GM12873 (cell line): ENCODE measurements around the gene PHF3.

Source experiments
- TF ChIP-seq, protein P1 (sequence below): IDR thresholded peaks from 2 replicates; pipeline ENCODE4 v1.5.1; 2012; ENCODE audit warnings: low read depth, mild to moderate bottlenecking, moderate library complexity, low read length, control low read depth; ENCODE audit not compliant: insufficient read depth; ENCODE audit errors: missing control alignments

PHF3 gene

DNA sequence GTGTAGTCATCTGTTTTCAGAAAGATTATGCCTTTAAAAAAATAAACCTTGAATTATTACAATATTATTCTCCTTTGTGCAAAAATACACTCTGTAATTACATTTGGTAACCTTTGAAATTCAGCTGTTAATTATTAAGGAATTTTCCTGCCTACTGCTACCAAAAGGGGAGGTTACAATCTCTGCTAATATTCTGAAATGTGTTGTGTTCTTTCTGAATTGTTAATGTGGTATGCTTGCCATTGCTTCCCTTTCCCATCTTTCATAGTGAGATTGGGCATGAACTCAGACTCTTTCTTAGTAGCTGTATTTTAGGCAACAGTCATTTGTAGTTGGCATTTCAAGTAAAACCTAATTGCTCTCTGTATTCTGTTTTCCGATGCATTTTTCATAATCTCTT is 73.0 kb downstream of the PHF3 start:
- TF ChIP-seq, protein P1, sequence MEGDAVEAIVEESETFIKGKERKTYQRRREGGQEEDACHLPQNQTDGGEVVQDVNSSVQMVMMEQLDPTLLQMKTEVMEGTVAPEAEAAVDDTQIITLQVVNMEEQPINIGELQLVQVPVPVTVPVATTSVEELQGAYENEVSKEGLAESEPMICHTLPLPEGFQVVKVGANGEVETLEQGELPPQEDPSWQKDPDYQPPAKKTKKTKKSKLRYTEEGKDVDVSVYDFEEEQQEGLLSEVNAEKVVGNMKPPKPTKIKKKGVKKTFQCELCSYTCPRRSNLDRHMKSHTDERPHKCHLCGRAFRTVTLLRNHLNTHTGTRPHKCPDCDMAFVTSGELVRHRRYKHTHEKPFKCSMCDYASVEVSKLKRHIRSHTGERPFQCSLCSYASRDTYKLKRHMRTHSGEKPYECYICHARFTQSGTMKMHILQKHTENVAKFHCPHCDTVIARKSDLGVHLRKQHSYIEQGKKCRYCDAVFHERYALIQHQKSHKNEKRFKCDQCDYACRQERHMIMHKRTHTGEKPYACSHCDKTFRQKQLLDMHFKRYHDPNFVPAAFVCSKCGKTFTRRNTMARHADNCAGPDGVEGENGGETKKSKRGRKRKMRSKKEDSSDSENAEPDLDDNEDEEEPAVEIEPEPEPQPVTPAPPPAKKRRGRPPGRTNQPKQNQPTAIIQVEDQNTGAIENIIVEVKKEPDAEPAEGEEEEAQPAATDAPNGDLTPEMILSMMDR, result no peak

DNA sequence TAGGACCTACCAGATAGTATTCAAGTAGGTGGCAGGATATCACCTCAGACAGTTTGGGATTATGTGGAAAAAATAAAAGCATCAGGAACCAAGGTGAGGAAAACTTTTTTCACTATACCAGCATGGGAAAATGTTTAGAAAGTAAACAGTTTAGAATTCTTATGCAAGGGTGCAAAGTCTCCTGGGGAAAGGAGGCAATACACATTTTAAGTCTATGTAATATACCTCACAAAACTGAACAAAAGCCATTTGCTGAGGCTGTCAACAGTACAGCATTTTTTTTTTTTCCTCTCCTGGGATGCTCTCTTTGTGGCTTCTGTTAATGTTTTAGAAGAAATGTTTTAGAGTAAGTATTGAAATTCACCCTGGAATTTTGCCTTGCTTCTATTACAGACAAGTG is 73.5 kb downstream of the PHF3 start:
- TF ChIP-seq, protein P1, result no peak

DNA sequence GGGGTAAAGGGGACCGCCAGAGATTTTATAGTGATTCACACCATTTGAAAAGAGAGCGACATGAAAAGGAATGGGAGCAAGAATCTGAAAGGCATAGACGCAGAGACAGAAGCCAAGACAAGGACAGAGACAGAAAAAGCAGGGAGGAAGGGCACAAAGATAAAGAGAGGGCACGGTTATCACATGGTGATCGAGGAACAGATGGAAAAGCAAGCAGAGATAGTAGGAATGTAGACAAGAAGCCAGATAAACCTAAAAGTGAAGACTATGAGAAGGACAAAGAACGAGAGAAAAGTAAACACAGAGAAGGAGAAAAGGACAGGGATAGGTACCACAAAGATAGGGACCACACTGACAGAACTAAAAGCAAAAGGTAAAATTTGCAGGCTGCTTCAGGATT is 77.7 kb downstream of the PHF3 start:
- TF ChIP-seq, protein P1, result no peak

DNA sequence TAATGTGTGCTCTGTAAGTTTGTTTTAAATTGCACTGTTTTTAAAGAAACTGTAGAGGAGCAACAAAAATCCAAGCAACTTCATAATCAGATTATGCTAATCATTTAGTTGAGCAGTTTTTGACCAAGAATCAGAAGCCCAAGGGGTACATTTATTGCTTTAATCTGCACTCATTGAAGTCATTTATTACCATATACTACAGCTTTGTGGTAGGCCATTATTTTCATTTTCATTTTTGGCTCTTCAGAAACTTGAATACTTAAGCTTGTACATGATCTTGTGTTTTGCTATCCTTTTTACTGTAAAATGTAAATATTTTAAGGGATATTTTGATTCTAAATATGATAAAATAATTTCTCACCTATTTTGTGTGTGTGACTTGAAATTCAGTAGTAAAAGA is 78.5 kb downstream of the PHF3 start:
- TF ChIP-seq, protein P1, result no peak

DNA sequence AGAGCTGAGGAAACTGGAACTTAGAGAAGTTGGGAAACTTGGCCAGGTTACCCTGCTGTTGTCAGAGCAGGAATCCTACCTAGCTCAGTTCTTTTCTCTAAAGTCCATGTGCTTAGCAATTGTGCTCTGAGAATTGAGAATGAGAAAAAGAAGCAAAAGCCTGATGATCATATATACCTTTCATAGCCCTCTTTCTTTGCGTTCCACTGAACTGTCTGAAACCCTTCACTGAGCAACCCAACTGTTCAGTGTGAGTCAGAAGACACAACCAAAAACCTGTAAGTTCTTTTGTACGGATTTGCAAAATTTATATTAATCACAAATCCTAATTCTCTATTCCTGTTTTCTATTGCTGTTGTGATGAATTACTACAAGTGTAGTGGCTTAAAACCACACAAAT is 80.6 kb downstream of the PHF3 start:
- TF ChIP-seq, protein P1, result no peak

DNA sequence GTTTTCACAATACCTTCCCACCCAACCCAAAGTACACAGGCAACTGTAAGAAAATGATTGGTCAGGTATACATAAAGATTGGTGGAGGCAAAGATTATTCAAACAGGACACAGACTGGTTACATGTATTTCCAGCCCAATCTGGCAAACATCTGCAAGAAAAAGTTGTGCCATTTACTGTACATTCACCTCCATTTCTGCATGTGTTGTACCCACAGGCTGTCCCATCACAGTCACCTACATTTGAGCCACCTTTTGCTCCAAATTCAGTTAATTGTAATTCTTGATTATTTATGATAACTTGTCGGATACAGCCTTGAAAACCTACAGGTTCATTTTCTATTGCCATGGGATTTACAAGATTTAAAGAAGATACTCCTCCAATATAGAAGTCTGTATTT is 85.6 kb downstream of the PHF3 start:
- TF ChIP-seq, protein P1, result no peak

DNA sequence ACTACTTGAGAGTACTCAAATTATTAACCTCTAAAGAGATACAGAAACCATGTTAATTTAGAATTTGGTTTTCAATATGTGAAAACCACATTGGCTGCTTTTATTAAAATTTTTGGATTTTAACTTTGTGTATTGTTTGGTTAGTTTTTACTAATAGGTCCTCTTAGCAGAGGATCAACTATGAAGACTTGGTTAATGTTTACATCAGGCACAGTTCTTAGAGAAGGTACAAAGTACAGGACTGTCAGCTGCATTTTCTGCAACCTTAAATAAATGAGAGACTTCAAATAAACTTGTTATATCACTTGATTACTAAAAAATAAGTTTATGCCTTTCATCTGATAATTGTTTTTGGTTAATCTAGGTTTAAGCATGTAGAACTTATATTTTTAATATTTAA is 89.1 kb downstream of the PHF3 start:
- TF ChIP-seq, protein P1, result no peak
